HUES64 (cell line): ENCODE data around the gene ADCY7.
"Not testable (repeated sequence)": the region's sequence is repeated elsewhere in the genome, so short reads cannot be mapped to it uniquely, and the experiment has no call there.

Experiments
- H3K27ac ChIP-seq: 2 replicates; pipeline ENCODE4 v1.7.0; 2013; ENCODE audit warnings: low read depth, low read length, inconsistent platforms
- H3K27me3 ChIP-seq: 2 replicates; pipeline ENCODE4 v1.6.1; 2013; ENCODE audit warnings: mild to moderate bottlenecking, low read length; ENCODE audit not compliant: insufficient read depth
- H3K36me3 ChIP-seq: 2 replicates; pipeline ENCODE4 v1.6.1; 2013; ENCODE audit warnings: mild to moderate bottlenecking, low read length; ENCODE audit not compliant: insufficient read depth
- H3K4me1 ChIP-seq: 2 replicates; pipeline ENCODE4 v1.6.1; 2013; ENCODE audit warnings: mild to moderate bottlenecking, low read length, moderate library complexity; ENCODE audit not compliant: insufficient read depth
- H3K4me3 ChIP-seq: 2 replicates; pipeline ENCODE4 v1.5.1; 2013; ENCODE audit warnings: mild to moderate bottlenecking, low read length, moderate library complexity
- H3K9ac ChIP-seq: 2 replicates; pipeline ENCODE4 v1.6.1; 2013; ENCODE audit warnings: mild to moderate bottlenecking, low read depth, low read length
- H3K9me3 ChIP-seq: 2 replicates; pipeline ENCODE4 v1.6.1; 2013; ENCODE audit warnings: low read depth, low read length; ENCODE audit not compliant: insufficient read depth
- WGBS: fragments of 150-250, 120-280 bp; methylation state at CpG from one replicate; pipeline ENCODE4 v1.1.7; 2013; ENCODE audit warnings: missing lambda C conversion rate; 5-methylcytosine and 5-hydroxymethylcytosine counted together

Gene ADCY7

GRCh38 chr16:50238868-50239301 is 27.5 kb upstream of the ADCY7 start:
- Histone ChIP-seq H3K9ac (no peak overlapping the region), H3K36me3 (no peaks in the 10 kb centered on the region), H3K4me3 (no peak overlapping the region), H3K27ac (no peak overlapping the region), H3K27me3 (no peaks in the 10 kb centered on the region), H3K9me3 (no peaks in the 10 kb centered on the region), H3K4me1 (peaks cover 8% of the 10 kb centered on the region; the same call in 1 of the 2 replicates)
- WGBS, result 93% methylated on average over 5 of the region's 5 CpGs

GRCh38 chr16:50243024-50243423 is 23.3 kb upstream of the ADCY7 start:
- not testable (repeated sequence) for H3K9me3 ChIP-seq, H3K4me3 ChIP-seq, H3K4me1 ChIP-seq, H3K36me3 ChIP-seq, H3K27ac ChIP-seq, H3K9ac ChIP-seq
- 79% methylated on average over 6 of the region's 6 CpGs for WGBS
- H3K27me3 ChIP-seq, result peaks cover 25% of the 10 kb centered on the region

GRCh38 chr16:50244140-50244503 is 22.2 kb upstream of the ADCY7 start:
- Histone ChIP-seq H3K36me3 (no peaks in the 10 kb centered on the region), H3K9ac (no peak overlapping the region), H3K9me3 (no peaks in the 10 kb centered on the region), H3K27ac (no peak overlapping the region), H3K4me3 (no peak overlapping the region), H3K4me1 (peaks cover 9% of the 10 kb centered on the region), H3K27me3 (peaks cover 25% of the 10 kb centered on the region)
- WGBS, result 83% methylated on average over 9 of the region's 9 CpGs

GRCh38 chr16:50244504-50245416 is 21.6 kb upstream of the ADCY7 start:
- Histone ChIP-seq H3K27ac (no peak overlapping the region), H3K9ac (no peak overlapping the region), H3K36me3 (no peaks in the 10 kb centered on the region), H3K4me1 (peaks cover 13% of the 10 kb centered on the region), H3K4me3 (peak overlapping the region; percentile 51), H3K27me3 (peaks cover 25% of the 10 kb centered on the region), H3K9me3 (no peaks in the 10 kb centered on the region)
- WGBS, result 25% methylated on average over 33 of the region's 33 CpGs

- Histone ChIP-seq H3K4me1 (peaks cover 16% of the 10 kb centered on the region), H3K27ac (no peak overlapping the region), H3K9me3 (no peaks in the 10 kb centered on the region), H3K9ac (peak overlapping the region; percentile 30; the same call in 1 of the 2 replicates), H3K27me3 (peaks cover 25% of the 10 kb centered on the region), H3K36me3 (no peaks in the 10 kb centered on the region), H3K4me3 (peak overlapping the region; percentile 66)
- WGBS, result 2% methylated on average over 60 of the region's 74 CpGs
Observed at GRCh38 chr16:50245417-50246298, 20.7 kb upstream of the ADCY7 start.

- peaks cover 25% of the 10 kb centered on the region for H3K27me3 ChIP-seq
- H3K9ac ChIP-seq, result peak overlapping the region; percentile 30; the same call in 1 of the 2 replicates
- no peaks in the 10 kb centered on the region for H3K9me3 ChIP-seq
- H3K4me3 ChIP-seq, result peak overlapping the region; percentile 66
- no peak overlapping the region for H3K27ac ChIP-seq
- H3K36me3 ChIP-seq, result no peaks in the 10 kb centered on the region
- WGBS, result 12% methylated on average over 46 of the region's 46 CpGs
- peaks cover 16% of the 10 kb centered on the region for H3K4me1 ChIP-seq
Observed at GRCh38 chr16:50246299-50247122, 19.8 kb upstream of the ADCY7 start.

GRCh38 chr16:50247123-50247905 is 19.0 kb upstream of the ADCY7 start:
- Histone ChIP-seq H3K27me3 (peaks cover 25% of the 10 kb centered on the region), H3K36me3 (no peaks in the 10 kb centered on the region), H3K4me1 (peaks cover 16% of the 10 kb centered on the region), H3K27ac (no peak overlapping the region), H3K4me3 (no peak overlapping the region; the same call in 1 of the 2 replicates), H3K9ac (no peak overlapping the region), H3K9me3 (no peaks in the 10 kb centered on the region)
- WGBS, result 94% methylated on average over 12 of the region's 12 CpGs

GRCh38 chr16:50247906-50248608 is 18.3 kb upstream of the ADCY7 start:
- no peaks in the 10 kb centered on the region for H3K9me3 ChIP-seq
- peaks cover 16% of the 10 kb centered on the region for H3K4me1 ChIP-seq
- H3K4me3 ChIP-seq, result no peak overlapping the region
- 77% methylated on average over 13 of the region's 13 CpGs for WGBS
- peaks cover 25% of the 10 kb centered on the region for H3K27me3 ChIP-seq
- no peaks in the 10 kb centered on the region for H3K36me3 ChIP-seq
- no peak overlapping the region for H3K9ac ChIP-seq
- H3K27ac ChIP-seq, result no peak overlapping the region

GRCh38 chr16:50248845-50249244 is 17.5 kb upstream of the ADCY7 start:
- no peak overlapping the region for H3K9ac ChIP-seq
- no peak overlapping the region for H3K4me3 ChIP-seq
- 84% methylated on average over 8 of the region's 8 CpGs for WGBS
- no peaks in the 10 kb centered on the region for H3K9me3 ChIP-seq
- no peak overlapping the region for H3K27ac ChIP-seq
- no peaks in the 10 kb centered on the region for H3K36me3 ChIP-seq
- H3K4me1 ChIP-seq, result peaks cover 16% of the 10 kb centered on the region
- peaks cover 25% of the 10 kb centered on the region for H3K27me3 ChIP-seq
